GM23248 (cell line): ENCODE measurements around the gene PSMC2.

Experiments
- EZH2 ChIP-seq: fragments of 200-600 bp; sonication (generic); IDR thresholded peaks from 2 replicates; pipeline ENCODE4 v1.6.1; 2018; ENCODE audit warnings: antibody characterized with exemption, mild to moderate bottlenecking; ENCODE audit not compliant: insufficient read depth, poor library complexity, severe bottlenecking
- EZH2phosphoT487 ChIP-seq: fragments of 200-600 bp; sonication (generic); IDR thresholded peaks from 2 replicates; pipeline ENCODE4 v1.6.1; 2018; ENCODE audit warnings: antibody characterized with exemption, moderate library complexity, mild to moderate bottlenecking, low read depth; ENCODE audit not compliant: insufficient read depth

- TF ChIP-seq EZH2 (no peak), EZH2phosphoT487 (no peak)
These were observed 41.8 kb downstream of the PSMC2 start for GRCh38 chr7:103389263-103389662.
